B cell (primary cell): ENCODE data around the gene SLC41A3.

Experiments
- CTCF ChIP-seq: fragments of 200-600 bp; IDR thresholded peaks from one replicate; pipeline ENCODE4 v1.8.0; 2022; ENCODE audit warnings: antibody characterized with exemption, mild to moderate bottlenecking
- EZH2 ChIP-seq: IDR thresholded peaks from 2 replicates; pipeline ENCODE4 v1.6.1; 2012; ENCODE audit warnings: borderline replicate concordance, low read depth, mild to moderate bottlenecking, moderate library complexity, low read length; ENCODE audit not compliant: insufficient read depth, poor library complexity, severe bottlenecking

GRCh38 chr3:126100269-126100633 lies 16.3 kb upstream of the SLC41A3 start:
- no peak for TF ChIP-seq CTCF
- no peak for TF ChIP-seq EZH2
